HG02623 (cell line): ENCODE measurements around the gene FIGNL2.

Experiments
- ATAC-seq: cut with Tn5 transposase; IDR thresholded peaks from one replicate; pipeline ENCODE4 v1.9.1; 2021; ENCODE audit warnings: moderate library complexity; ENCODE audit not compliant: unreplicated experiment

Gene FIGNL2

GRCh38 chr12:51862947-51863346, 14.4 kb upstream of the FIGNL2 start:
- ATAC-seq, result no peak

DNA sequence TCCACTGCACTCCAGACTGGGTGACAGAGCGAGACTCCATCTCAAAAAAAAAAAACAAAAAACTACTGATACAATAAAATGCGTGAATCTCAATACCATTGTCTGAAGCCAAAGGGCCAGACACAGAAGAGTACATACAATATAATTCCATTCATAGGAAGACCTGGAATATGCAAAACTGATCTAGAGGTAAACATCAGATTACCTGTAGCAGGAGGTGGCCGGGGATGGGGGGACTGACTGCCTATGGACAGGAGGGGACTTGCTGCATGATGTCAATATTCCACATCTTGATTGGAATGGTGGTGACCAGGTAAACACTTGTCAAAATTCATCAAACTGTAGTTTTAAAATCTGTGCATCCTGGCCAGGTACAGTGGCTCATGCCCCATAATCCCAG, 12.5 kb upstream of the FIGNL2 start:
- no peak for ATAC-seq

GRCh38 chr12:51855586-51856428, 7.3 kb upstream of the FIGNL2 start:
- ATAC-seq, result no peak

DNA sequence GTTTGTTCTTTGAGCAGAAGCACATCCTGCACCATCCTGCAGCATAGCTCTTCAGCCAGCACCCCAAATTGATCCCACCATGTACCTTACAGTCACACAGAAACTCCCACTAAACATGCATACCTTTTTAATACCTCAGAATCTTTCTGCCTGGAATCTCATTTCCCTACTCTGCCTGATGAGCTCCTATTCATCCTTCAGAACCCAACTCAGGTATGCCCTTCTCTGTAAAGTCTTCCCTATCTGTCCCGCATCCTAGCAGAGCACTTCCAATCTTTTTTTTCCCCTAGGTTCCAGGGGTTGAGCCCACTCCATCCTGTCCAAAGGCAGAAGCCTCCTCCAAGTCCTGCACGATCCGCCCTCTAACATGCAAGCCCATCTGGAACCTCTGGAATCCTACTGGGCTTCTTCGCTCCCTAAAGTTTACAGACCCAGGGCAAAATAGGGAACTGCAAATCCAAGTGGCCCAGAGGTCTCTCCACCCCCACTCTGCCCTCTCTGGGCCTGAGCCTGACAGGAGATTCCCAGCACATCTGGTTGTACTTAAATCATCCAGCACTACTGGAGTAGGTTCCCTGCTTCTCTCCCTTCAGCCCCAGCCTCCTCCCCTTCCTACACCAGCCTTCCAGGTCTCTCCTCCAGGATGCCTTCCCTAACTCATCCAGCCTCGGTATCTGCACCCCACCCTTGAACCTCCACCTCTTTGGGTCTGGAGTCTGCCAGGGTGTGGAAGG, 4.1 kb upstream of the FIGNL2 start:
- ATAC-seq, result no peak

GRCh38 chr12:51851413-51852124, 3.1 kb upstream of the FIGNL2 start:
- ATAC-seq, result no peak

DNA sequence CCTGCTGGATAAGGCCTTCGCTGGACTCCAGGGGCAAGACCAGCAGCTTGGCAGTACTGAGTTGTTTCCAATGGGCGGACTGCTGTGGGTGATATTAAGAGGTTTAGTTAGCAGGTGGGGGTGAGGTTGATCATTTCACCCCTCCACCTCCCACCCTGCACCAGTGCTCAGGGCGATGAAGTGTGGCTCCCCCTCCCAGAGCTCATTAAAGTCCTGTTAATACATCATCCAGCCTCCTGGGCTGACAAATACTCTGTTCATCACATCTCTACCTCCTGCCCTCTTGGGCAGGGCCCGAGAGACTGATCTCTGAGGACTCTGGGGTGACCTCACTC, 2.4 kb upstream of the FIGNL2 start:
- no peak for ATAC-seq

GRCh38 chr12:51850081-51850964, 1.8 kb upstream of the FIGNL2 start:
- no peak for ATAC-seq

DNA sequence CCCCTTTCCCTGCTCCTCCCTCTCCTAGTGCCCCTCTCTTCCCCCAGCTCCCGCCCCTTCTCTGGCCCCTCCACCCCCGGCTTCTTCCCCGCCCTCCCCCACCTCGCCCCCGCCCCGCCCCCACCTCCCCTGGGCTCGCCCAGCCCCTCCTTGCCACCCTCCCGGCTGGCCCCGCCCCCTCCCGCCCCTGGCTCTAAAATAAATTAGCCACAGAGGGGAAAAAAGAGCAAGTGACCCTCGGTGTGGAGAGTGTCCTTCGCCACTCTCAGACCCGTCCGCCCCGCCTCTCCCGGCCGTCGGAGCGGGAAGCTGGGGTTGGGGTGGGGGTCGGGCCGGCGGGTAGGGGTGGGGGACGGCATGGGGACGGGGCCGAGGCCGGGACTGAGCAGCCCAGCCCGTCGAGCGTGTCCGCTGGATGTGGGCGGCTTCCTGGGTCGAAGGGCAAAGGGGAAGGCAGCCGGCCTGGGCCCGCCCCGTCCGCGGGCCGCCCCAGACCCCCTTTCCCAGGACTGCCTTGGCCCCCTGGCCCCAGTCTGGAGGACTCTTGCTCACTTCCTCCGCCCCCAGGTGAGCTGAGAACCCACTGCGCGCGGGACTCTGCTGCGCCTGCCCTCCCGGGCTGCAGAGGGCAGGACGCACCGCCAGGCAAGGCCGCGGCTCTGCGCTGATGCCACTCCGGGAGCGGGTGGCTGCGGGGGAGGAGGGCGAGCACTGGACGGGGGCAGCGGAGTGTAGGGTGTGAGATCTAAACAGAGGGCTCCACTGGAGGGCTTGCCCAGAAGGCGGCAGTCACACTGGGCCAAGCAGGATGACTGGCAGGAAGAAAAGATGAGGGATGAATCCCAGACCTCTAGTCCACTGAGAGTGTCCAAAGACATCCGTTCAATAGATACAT, 570 bp upstream of the FIGNL2 start:
- ATAC-seq, result no peak

DNA sequence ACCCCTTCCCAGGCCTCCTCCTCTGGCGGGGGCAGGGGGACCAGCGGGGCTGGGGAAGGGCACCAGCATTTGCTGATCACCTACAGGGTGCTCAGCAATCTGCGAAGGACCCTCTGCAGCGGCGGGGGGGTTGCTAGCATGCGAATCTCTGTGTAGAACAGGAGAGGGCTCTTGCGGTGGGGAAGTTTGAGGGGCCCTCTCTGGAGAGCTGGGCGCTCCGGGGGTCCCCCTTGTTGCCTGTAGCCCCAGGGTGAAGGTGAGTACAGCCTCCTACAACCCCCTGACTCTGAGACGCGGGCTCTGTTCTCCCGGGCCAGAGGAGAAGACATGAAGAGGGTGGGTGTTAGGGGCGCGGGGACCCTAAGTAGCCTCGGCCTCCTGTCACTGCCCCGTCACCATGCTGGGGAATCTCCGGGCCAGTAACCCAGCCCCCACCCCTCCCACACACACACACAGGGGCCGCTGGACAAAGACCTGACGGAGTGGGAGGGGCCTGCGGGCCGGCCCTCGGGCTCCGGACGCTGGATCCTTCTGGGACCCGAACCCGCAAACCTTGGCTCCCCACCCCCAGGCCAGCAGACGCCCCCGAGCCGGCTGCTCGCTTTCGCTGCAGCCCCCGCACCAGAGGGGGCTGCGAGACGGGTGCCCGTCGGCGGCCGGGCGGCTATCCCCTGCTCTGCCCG, 734 bp downstream of the FIGNL2 start:
- ATAC-seq, result no peak

- no peak for ATAC-seq
Observed at GRCh38 chr12:51846911-51847642, 1.4 kb downstream of the FIGNL2 start.

DNA sequence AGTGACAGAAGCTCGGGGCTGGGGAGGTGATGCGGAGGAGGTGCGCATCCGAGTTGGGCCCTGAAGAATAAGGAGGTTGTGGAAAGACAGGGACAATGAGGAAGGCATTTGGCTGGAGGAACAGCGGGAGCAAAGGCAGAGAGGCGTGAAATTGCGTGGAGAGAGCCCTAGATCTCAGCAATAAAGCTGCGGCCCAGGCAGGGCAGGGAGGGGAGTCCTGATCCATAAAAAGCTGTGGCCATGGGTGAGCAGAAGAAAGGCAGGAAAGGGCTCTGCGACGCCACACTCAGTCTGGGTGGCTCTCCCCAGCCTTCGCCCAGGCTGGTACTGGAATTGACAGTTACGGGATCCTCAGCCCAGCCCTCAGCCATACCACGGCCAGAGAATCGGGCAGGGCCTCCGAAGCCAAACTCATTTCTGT, 2.2 kb downstream of the FIGNL2 start:
- ATAC-seq, result no peak

DNA sequence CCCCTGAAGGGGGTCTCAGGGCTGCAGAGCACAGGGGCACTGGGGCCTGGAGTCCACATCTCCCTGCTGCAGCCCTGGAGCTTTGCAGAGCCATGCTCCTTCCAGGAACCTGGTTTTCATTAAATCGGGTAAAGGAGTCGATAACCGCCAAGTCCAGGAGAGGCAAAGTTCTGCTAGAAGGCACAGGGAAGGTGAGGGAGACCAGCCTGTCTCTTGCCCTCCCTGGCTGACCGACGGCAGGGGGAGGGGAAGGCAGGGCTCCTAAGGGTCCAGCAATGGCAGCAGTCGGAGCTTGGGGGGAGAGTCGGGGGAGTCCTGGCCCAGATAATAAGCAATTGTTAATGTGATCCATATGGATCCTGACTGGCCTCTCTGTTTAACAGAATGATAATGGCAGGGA, 3.0 kb downstream of the FIGNL2 start:
- no peak for ATAC-seq

DNA sequence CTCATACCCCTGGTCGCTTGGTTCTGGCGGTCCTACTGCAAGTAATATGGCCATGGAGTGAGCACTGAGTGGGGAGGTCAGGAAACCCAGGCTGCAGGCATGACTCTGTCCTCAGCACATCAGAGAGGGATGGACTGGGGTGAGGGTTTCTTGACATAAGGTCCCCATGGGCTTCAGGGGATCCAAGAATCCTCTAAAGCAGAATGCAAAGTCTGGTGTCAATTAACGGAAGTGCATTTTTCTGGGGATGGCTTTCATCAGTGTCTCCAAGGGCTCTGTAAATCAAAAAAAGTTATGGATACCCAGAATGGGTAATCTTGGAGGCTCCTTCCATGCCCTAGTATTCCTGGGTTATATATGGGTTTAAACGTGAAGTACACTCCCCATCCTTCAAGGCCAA, 3.7 kb downstream of the FIGNL2 start:
- no peak for ATAC-seq

- ATAC-seq, result no peak
Observed at GRCh38 chr12:51841727-51842126, 6.8 kb downstream of the FIGNL2 start.

DNA sequence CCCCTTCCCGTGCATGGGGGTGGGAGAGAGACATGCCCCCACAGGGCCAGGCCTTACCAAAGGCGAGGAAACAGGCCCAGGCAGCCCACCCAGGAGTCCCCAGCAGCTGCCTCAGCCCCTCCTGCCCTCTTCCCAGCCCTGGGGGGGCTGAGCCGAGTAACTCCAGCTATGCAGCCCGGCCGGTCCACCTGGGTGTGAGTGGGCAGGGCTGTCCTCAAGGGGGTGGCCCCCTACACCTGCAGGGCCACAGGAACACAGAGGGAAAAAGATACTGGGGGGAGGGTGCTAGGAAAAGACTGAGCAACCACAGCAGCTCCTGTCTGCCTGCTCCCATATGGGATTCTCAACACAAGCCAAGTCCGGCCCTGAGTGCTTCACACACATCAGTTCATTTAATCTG, 7.6 kb downstream of the FIGNL2 start:
- no peak for ATAC-seq

DNA sequence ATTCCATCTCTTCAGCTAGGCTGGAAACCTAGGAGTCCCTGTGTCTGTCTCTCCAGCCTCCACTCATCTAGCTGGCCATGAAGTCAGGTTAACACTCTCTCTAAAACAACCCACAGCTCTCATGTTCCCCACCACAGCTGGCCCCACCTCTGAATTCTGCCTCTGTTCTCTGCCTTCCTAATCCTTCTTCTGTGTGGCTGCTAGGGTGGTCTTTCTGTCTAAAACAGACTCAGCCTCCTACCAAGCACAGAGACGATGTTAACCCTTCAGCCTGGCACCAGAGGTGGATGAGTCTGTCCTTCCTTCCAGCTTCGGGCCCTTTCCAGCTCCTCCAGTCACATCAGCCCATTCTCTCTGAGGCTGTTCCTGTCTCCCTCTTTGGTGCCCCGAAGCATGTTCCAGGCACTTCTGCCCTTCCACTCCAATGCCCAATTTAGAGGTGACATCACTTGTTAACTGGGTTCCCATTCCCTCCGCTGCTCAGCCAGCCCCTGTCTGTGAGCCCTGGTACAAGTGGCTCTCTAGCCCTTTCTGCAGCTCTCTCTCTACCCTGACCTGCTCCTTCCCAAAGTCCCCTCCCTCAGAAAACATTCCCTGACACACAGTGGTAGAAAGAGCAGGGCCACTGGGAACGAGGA, 9.1 kb downstream of the FIGNL2 start:
- no peak for ATAC-seq

- no peak for ATAC-seq
Observed at GRCh38 chr12:51838762-51839161, 9.8 kb downstream of the FIGNL2 start.

GRCh38 chr12:51838036-51838435, 10.5 kb downstream of the FIGNL2 start:
- no peak for ATAC-seq
